ENCODE results near the gene KPNA4. TPM values are rescaled to one million over a fixed set of nuclear protein-coding genes. Genes with fewer than 3 reads are reported as not detected.

The KPNA4 gene
- total RNA-seq, 1 donor from 2014 or later: 46.7 TPM

- ChIA-PET CTCF (no interaction called here), POLR2A (no interaction called here)
- intact Hi-C loops (cut with micrococcal nuclease): no loop called here
- H3K9me3 Mint-ChIP-seq: no peaks in the 10 kb centered on the region
- DNase-seq: no peak
- H3K4me1 Mint-ChIP-seq: peaks cover 56% of the 10 kb centered on the region
- no peak overlapping the region for H3K27ac Mint-ChIP-seq
- TF ChIP-seq CTCF (IDR thresholded peaks at IDR 0.05): no peak
- H3K36me3 Mint-ChIP-seq (ENCODE audit: low read depth): peaks cover 21% of the 10 kb centered on the region
- ATAC-seq (ENCODE audit: low read depth): no peak
- no peak overlapping the region for H3K4me3 Mint-ChIP-seq
- H3K27me3 Mint-ChIP-seq: no peaks in the 10 kb centered on the region
Observed at GRCh38 chr3:160544844-160545503, 20.4 kb downstream of the KPNA4 start.

GRCh38 chr3:160540551-160540950 is 24.8 kb downstream of the KPNA4 start:
- Mint-ChIP-seq H3K36me3 (ENCODE audit: low read depth) (peaks cover 8% of the 10 kb centered on the region), H3K9me3 (no peaks in the 10 kb centered on the region), H3K27me3 (no peaks in the 10 kb centered on the region), H3K27ac (no peak overlapping the region), H3K4me1 (peaks cover 36% of the 10 kb centered on the region), H3K4me3 (no peak overlapping the region)
- ATAC-seq (ENCODE audit: low read depth) (no peak), DNase-seq (no peak)
- no peak for TF ChIP-seq CTCF (IDR thresholded peaks at IDR 0.05)
- CTCF ChIA-PET: no interaction called here
- POLR2A ChIA-PET: no interaction called here
- intact Hi-C loops (cut with micrococcal nuclease): no loop called here

- CTCF ChIA-PET: no interaction called here
- H3K27ac Mint-ChIP-seq: no peak overlapping the region
Observed at GRCh38 chr3:160538895-160539294, 26.5 kb downstream of the KPNA4 start.

GRCh38 chr3:160537729-160538128 is 27.6 kb downstream of the KPNA4 start:
- ATAC-seq (ENCODE audit: low read depth): no peak
- H3K4me1 Mint-ChIP-seq: peaks cover 15% of the 10 kb centered on the region
- H3K27ac Mint-ChIP-seq: no peak overlapping the region
- intact Hi-C loops (cut with micrococcal nuclease): loop anchor here (2.0 to 10.0 kb wide), 2 partner anchors 13 to 407 kb away; no protein-coding TSS in a partner anchor
- ChIA-PET CTCF (no interaction called here), POLR2A (no interaction called here)
- H3K36me3 Mint-ChIP-seq (ENCODE audit: low read depth): peaks cover 15% of the 10 kb centered on the region
- no peaks in the 10 kb centered on the region for H3K27me3 Mint-ChIP-seq
- no peak overlapping the region for H3K4me3 Mint-ChIP-seq
- no peaks in the 10 kb centered on the region for H3K9me3 Mint-ChIP-seq
- no peak for TF ChIP-seq CTCF (IDR thresholded peaks at IDR 0.05)
- no peak for DNase-seq

More at GRCh38 chr3:160538895-160539294, 26.5 kb downstream of the KPNA4 start:
- H3K4me1 Mint-ChIP-seq: peaks cover 22% of the 10 kb centered on the region
- POLR2A ChIA-PET: no interaction called here
- H3K9me3 Mint-ChIP-seq: no peaks in the 10 kb centered on the region
- no peaks in the 10 kb centered on the region for H3K27me3 Mint-ChIP-seq
- ATAC-seq (ENCODE audit: low read depth) (no peak), DNase-seq (no peak)
- intact Hi-C loops (cut with micrococcal nuclease): loop anchor here (10.0 kb wide), 1 partner anchor 406 kb away; no protein-coding TSS in a partner anchor
- TF ChIP-seq CTCF (IDR thresholded peaks at IDR 0.05): no peak
- no peak overlapping the region for H3K4me3 Mint-ChIP-seq
- H3K36me3 Mint-ChIP-seq (ENCODE audit: low read depth): peaks cover 13% of the 10 kb centered on the region

- POLR2A ChIA-PET: interaction anchor here (0.5 kb wide), 1 partner anchor 689 kb away, joined by 7 read pairs; no protein-coding TSS in a partner anchor
- no peak for ATAC-seq (ENCODE audit: low read depth)
- no peaks in the 10 kb centered on the region for H3K4me1 Mint-ChIP-seq
- H3K27me3 Mint-ChIP-seq: no peaks in the 10 kb centered on the region
- no peak for TF ChIP-seq CTCF (IDR thresholded peaks at IDR 0.05)
- CTCF ChIA-PET: no interaction called here
- peaks cover 53% of the 10 kb centered on the region for H3K36me3 Mint-ChIP-seq (ENCODE audit: low read depth)
- DNase-seq: no peak
- intact Hi-C loops (cut with micrococcal nuclease): loop anchor here (10.0 kb wide), 1 partner anchor 412 kb away; no protein-coding TSS in a partner anchor
- no peaks in the 10 kb centered on the region for H3K9me3 Mint-ChIP-seq
- no peak overlapping the region for H3K4me3 Mint-ChIP-seq
- H3K27ac Mint-ChIP-seq: no peak overlapping the region
Observed at GRCh38 chr3:160532371-160532770, 33.0 kb downstream of the KPNA4 start.

Measured in activated B cell treated with CpG ODN at 0.5 μM for 24 hours (primary cell).